GM12872 (cell line): ENCODE data around the gene F8A3.
"Not testable (repeated sequence)": the region's sequence is repeated elsewhere in the genome, so short reads cannot be mapped to it uniquely, and the experiment has no call there.

Source experiments
- TF ChIP-seq, protein P1 (sequence below): IDR thresholded peaks from 3 replicates; pipeline ENCODE4 v1.5.1; 2011; ENCODE audit warnings: low read depth, mild to moderate bottlenecking, low read length, moderate library complexity; ENCODE audit not compliant: insufficient read depth

Gene F8A3

DNA sequence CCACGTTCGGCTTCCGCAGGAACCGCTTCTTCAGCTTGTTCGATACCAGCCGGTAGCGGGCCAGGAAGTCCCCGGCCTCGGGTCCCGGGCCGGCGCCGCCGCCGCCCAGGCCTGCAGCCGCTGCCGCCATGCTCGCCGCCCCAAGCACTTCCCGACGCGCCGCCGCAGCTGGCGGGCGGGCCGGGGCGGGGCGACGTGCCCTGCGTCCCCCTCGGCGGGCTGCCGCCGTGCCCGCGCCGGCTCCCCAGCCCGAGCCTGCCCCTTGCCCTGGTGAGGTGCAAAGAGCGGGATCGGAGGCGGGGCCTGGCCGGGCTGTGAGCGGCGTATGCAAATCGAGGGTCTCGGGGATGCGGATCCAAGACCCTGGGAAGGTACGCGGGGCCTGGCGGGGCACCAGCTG, at the start of gene F8A3:
Gene F8A3, minus strand, starts transcription at position 150 of the 400 bp plus-strand sequence. Its CDS starts 20 bp downstream, at position 130.
- TF ChIP-seq, protein P1, sequence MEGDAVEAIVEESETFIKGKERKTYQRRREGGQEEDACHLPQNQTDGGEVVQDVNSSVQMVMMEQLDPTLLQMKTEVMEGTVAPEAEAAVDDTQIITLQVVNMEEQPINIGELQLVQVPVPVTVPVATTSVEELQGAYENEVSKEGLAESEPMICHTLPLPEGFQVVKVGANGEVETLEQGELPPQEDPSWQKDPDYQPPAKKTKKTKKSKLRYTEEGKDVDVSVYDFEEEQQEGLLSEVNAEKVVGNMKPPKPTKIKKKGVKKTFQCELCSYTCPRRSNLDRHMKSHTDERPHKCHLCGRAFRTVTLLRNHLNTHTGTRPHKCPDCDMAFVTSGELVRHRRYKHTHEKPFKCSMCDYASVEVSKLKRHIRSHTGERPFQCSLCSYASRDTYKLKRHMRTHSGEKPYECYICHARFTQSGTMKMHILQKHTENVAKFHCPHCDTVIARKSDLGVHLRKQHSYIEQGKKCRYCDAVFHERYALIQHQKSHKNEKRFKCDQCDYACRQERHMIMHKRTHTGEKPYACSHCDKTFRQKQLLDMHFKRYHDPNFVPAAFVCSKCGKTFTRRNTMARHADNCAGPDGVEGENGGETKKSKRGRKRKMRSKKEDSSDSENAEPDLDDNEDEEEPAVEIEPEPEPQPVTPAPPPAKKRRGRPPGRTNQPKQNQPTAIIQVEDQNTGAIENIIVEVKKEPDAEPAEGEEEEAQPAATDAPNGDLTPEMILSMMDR = not testable (repeated sequence)

DNA sequence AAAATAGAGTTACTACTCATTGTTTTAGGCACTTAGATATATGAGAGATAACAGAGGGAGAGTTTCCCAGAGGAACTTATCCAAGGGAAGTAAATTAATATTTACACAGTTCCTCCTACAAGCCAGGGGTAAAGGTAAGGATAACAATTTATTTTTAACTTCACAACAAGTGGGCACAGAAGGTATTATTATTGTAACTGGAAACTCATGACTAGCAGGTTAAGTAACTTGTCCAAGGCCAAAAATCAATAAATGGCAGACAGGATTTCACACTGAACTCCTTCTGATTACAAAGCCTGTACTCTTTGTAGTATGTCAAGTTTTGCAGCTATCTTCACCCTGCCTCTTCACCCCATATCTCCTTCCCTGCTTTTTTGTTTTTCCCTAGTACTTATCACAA, 46.9 kb upstream of the F8A3 start:
- TF ChIP-seq, protein P1 = no peak

DNA sequence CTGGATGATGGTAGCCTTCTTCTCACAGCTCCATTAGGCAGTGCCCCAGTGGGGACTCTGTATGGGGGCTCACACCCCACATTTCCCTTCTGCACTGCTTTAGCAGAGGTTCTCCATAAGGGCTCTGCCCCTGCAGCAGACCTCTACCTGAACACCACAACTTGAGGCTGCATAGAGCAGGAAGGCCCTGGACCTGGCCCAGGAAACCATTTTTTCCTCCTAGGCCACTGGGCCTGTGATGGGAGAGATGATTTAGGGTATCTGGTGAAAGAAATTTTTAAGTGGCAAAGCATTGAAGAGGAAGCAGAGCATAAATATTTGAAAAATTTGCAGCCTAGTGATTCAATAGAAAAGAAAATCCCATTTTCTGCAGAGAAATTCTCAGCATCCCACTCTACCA, 17.3 kb downstream of the F8A3 start:
- TF ChIP-seq, protein P1 = no peak

DNA sequence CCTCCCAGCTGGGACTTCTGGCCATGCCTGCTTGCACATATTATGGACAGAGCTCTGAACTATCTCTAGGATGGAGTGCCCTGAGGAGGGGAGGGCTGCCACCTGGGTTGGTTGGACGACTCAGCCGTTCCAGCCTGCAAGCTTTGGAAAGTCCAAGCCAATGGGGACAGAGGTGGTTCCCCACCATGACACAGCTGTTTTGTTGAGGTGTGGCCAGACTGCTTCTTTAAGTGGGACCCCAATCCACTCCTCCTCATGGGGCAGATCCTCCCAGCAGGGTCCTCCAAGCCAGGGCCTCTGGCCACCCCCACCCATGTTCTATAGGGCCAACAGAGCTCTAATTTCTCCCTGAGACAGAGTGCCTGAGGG, 22.7 kb downstream of the F8A3 start:
- TF ChIP-seq, protein P1 = no peak

DNA sequence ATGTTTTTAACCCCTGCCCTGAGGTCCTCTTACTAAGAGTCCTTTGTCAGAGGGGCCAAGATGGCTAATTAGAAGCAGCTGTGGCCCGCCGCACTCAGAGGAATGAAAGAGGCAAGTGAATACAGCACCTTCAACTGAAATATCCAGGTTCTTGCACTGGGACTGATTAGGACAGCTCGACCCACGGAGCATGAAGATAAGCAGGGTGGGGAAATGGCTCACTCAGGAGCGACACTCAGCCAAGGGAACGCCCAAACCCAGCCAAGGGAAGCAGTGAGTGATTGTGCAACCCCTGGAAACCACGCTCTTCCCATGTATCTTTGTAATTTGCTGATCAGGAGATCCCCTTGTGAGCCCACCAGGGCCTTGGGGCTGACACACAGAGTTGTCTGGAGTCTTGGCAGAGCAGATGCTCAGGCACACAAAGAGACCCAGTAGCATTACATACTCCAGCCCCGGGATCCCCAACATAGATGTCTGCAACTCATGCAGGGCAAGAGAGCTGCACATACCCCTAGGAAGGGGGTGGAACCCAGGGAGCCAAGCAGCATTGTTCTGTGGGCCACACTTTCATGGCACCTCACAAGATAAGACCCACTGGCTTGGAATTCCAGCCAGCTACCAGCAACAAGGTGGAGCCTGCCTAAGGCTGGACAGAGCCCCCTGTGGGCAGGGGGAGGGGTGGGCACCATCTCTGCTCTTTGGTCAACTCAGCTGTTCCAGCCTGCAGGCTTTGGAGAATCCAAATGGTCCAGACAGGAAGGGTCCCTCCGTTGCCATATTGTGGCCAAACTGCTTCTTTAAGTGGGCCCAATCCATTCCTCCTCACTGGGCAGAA, 23.3 kb downstream of the F8A3 start:
- TF ChIP-seq, protein P1 = no peak

DNA sequence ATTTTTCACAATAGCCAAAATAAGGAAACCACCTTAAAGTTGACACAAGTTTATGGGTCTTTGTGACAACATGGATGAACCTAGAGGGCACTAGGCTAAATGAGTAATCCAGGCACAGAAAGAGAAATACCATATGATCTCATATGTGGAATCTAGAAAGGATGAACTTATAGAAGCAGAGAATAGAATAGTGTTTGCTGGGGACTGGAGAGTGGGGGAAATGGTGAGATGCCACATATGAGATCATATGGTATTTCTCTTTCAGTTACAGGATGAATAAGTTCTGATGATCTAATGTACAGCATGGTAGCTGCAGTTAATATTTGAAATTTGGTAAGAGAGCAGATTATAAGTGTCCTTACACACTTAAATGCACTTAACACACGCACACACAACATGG, 40.7 kb downstream of the F8A3 start:
- TF ChIP-seq, protein P1 = no peak
